Measurements from ENCODE around the gene GPR68.

GRCh38 chr14:91249841-91250616 lies 5.5 kb upstream of the GPR68 start:
- TF ChIP-seq, protein P1, sequence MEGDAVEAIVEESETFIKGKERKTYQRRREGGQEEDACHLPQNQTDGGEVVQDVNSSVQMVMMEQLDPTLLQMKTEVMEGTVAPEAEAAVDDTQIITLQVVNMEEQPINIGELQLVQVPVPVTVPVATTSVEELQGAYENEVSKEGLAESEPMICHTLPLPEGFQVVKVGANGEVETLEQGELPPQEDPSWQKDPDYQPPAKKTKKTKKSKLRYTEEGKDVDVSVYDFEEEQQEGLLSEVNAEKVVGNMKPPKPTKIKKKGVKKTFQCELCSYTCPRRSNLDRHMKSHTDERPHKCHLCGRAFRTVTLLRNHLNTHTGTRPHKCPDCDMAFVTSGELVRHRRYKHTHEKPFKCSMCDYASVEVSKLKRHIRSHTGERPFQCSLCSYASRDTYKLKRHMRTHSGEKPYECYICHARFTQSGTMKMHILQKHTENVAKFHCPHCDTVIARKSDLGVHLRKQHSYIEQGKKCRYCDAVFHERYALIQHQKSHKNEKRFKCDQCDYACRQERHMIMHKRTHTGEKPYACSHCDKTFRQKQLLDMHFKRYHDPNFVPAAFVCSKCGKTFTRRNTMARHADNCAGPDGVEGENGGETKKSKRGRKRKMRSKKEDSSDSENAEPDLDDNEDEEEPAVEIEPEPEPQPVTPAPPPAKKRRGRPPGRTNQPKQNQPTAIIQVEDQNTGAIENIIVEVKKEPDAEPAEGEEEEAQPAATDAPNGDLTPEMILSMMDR (IDR thresholded peaks at IDR 0.05): no peak
- TF ChIP-seq POLR2AphosphoS5 (IDR thresholded peaks at IDR 0.05; ENCODE audit: insufficient read depth in 1 of 2, low read depth in 1 of 2) (no peak), POLR2A (IDR thresholded peaks at IDR 0.05) (no peak)

Measured in vagina (tissue), 2 donors.